DMS114 treated with DMSO at 0.1 percent for 48 hours (cell line): ENCODE results near the gene VBP1.
"Not testable (repeated sequence)": the region's sequence is repeated elsewhere in the genome, so short reads cannot be mapped to it uniquely, and the experiment has no call there.

Experiments
- DNase-seq: peaks from one replicate; lab custom pipeline; 2025; ENCODE audit not compliant: unreplicated experiment; lab: John Stamatoyannopoulos, UW

The VBP1 gene

GRCh38 chrX:155216179-155216939 lies at the start of gene VBP1:
VBP1 (plus strand) TSS chrX:155216460; CDS start chrX:155216483, 23 bp downstream.
- DNase-seq: peak; percentile 80

GRCh38 chrX:155169881-155170280 lies 46.4 kb upstream of the VBP1 start:
- no peak for DNase-seq

- no peak for DNase-seq
Observed at GRCh38 chrX:155179346-155179997, 36.8 kb upstream of the VBP1 start.

GRCh38 chrX:155188786-155189185 lies 27.5 kb upstream of the VBP1 start:
- DNase-seq: no peak

GRCh38 chrX:155211208-155211607 lies 5.1 kb upstream of the VBP1 start:
- DNase-seq: no peak

GRCh38 chrX:155213731-155214130 lies 2.5 kb upstream of the VBP1 start:
- DNase-seq: no peak

GRCh38 chrX:155215443-155216178 lies 649 bp upstream of the VBP1 start:
- no peak for DNase-seq

- no peak for DNase-seq
Observed at GRCh38 chrX:155216940-155217440, 730 bp downstream of the VBP1 start.

- DNase-seq: no peak
Observed at GRCh38 chrX:155218777-155219176, 2.5 kb downstream of the VBP1 start.

GRCh38 chrX:155221351-155221750 lies 5.1 kb downstream of the VBP1 start:
- no peak for DNase-seq

GRCh38 chrX:155223746-155224145 lies 7.5 kb downstream of the VBP1 start:
- DNase-seq: not testable (repeated sequence)

- no peak for DNase-seq
Observed at GRCh38 chrX:155225774-155226173, 9.5 kb downstream of the VBP1 start.

- no peak for DNase-seq
Observed at GRCh38 chrX:155231163-155231562, 14.9 kb downstream of the VBP1 start.

- DNase-seq: no peak
Observed at GRCh38 chrX:155235891-155236290, 19.6 kb downstream of the VBP1 start.

- no peak for DNase-seq
Observed at GRCh38 chrX:155237719-155238118, 21.5 kb downstream of the VBP1 start.

- DNase-seq: no peak
Observed at GRCh38 chrX:155242300-155242699, 26.0 kb downstream of the VBP1 start.

- DNase-seq: no peak
Observed at GRCh38 chrX:155246748-155247147, 30.5 kb downstream of the VBP1 start.

GRCh38 chrX:155247497-155247896 lies 31.2 kb downstream of the VBP1 start:
- no peak for DNase-seq

- no peak for DNase-seq
Observed at GRCh38 chrX:155251391-155251790, 35.1 kb downstream of the VBP1 start.

GRCh38 chrX:155259752-155260151 lies 43.5 kb downstream of the VBP1 start:
- DNase-seq: no peak

GRCh38 chrX:155262970-155263754 lies 46.9 kb downstream of the VBP1 start:
- no peak for DNase-seq
